ENCODE results near the gene NR3C2. TPM values are rescaled to one million over a fixed set of nuclear protein-coding genes. Genes with fewer than 3 reads are reported as not detected.

Gene NR3C2
- total RNA-seq, 2 experiments from 2014 or later, result 2.0 to 5.2 TPM

GRCh38 chr4:148263127-148263526 is 179.1 kb downstream of the NR3C2 start:
- no TSS peak for BruUV-seq (replicated peaks)
- POLR2A ChIA-PET, result interaction anchor here (0.6 kb wide), 1 partner anchor 728 kb away, joined by 4 read pairs; no protein-coding TSS in a partner anchor
- Histone ChIP-seq H3K9me2 (ENCODE audit: insufficient read depth, low read length) (no peaks in the 10 kb centered on the region), H2AFZ (ENCODE audit: low read length) (no peak overlapping the region), H3K9me3 (ENCODE audit: low read length) (no peaks in the 10 kb centered on the region), H3K27ac (ENCODE audit: low read depth, low read length, poor library complexity, severe bottlenecking) (no peak overlapping the region), H3K4me3 (ENCODE audit: low read depth, low read length, poor library complexity, severe bottlenecking) (no peak overlapping the region), H3K36me3 (ENCODE audit: insufficient read depth, low read length) (no peaks in the 10 kb centered on the region), H3K4me1 (ENCODE audit: insufficient read depth, low read length, poor library complexity, severe bottlenecking) (no peaks in the 10 kb centered on the region), H3K79me2 (ENCODE audit: insufficient read depth, low read depth, low read length) (no peaks in the 10 kb centered on the region), H4K20me1 (ENCODE audit: insufficient read depth, low read length) (no peaks in the 10 kb centered on the region), H3K4me2 (ENCODE audit: low read length) (no peak overlapping the region)
- no peak for DNase-seq (ENCODE audit: low spot score)
- TF ChIP-seq EZH2phosphoT487 (IDR thresholded peaks at IDR 0.05; ENCODE audit: borderline replicate concordance, low read depth, low read length) (no peak), CTCF (conservative IDR thresholded peaks at IDR 0.05; ENCODE audit: low read length) (no peak)
- CTCF ChIA-PET (ENCODE audit: unreplicated experiment), result no interaction called here
- intact Hi-C loops (cut with micrococcal nuclease; ENCODE audit: unreplicated experiment), result no loop called here

- no peak for DNase-seq (ENCODE audit: low spot score)
- Histone ChIP-seq H3K4me1 (ENCODE audit: insufficient read depth, low read length, poor library complexity, severe bottlenecking) (no peaks in the 10 kb centered on the region), H2AFZ (ENCODE audit: low read length) (no peak overlapping the region), H3K27ac (ENCODE audit: low read depth, low read length, poor library complexity, severe bottlenecking) (no peak overlapping the region), H3K9me3 (ENCODE audit: low read length) (no peaks in the 10 kb centered on the region), H3K4me3 (ENCODE audit: low read depth, low read length, poor library complexity, severe bottlenecking) (no peak overlapping the region), H3K4me2 (ENCODE audit: low read length) (no peak overlapping the region), H3K36me3 (ENCODE audit: insufficient read depth, low read length) (no peaks in the 10 kb centered on the region), H3K9me2 (ENCODE audit: insufficient read depth, low read length) (no peaks in the 10 kb centered on the region), H4K20me1 (ENCODE audit: insufficient read depth, low read length) (no peaks in the 10 kb centered on the region), H3K79me2 (ENCODE audit: insufficient read depth, low read depth, low read length) (no peaks in the 10 kb centered on the region)
- POLR2A ChIA-PET, result interaction anchor here (0.6 kb wide), 1 partner anchor 8 kb away, joined by 3 read pairs; no protein-coding TSS in a partner anchor
- CTCF ChIA-PET (ENCODE audit: unreplicated experiment), result no interaction called here
- BruUV-seq (replicated peaks), result no TSS peak
- intact Hi-C loops (cut with micrococcal nuclease; ENCODE audit: unreplicated experiment), result no loop called here
- no peak for TF ChIP-seq EZH2phosphoT487 (IDR thresholded peaks at IDR 0.05; ENCODE audit: borderline replicate concordance, low read depth, low read length)
- no peak for TF ChIP-seq CTCF (conservative IDR thresholded peaks at IDR 0.05; ENCODE audit: low read length)
Measured at GRCh38 chr4:148261848-148262247, 180.4 kb downstream of the NR3C2 start.

- CTCF ChIA-PET (ENCODE audit: unreplicated experiment), result no interaction called here
- Histone ChIP-seq H4K20me1 (ENCODE audit: insufficient read depth, low read length) (no peaks in the 10 kb centered on the region), H3K9me3 (ENCODE audit: low read length) (no peaks in the 10 kb centered on the region), H2AFZ (ENCODE audit: low read length) (no peak overlapping the region), H3K4me1 (ENCODE audit: insufficient read depth, low read length, poor library complexity, severe bottlenecking) (no peaks in the 10 kb centered on the region), H3K4me2 (ENCODE audit: low read length) (no peak overlapping the region), H3K4me3 (ENCODE audit: low read depth, low read length, poor library complexity, severe bottlenecking) (no peak overlapping the region), H3K27ac (ENCODE audit: low read depth, low read length, poor library complexity, severe bottlenecking) (no peak overlapping the region), H3K9me2 (ENCODE audit: insufficient read depth, low read length) (no peaks in the 10 kb centered on the region), H3K36me3 (ENCODE audit: insufficient read depth, low read length) (no peaks in the 10 kb centered on the region), H3K79me2 (ENCODE audit: insufficient read depth, low read depth, low read length) (no peaks in the 10 kb centered on the region)
- no peak for DNase-seq (ENCODE audit: low spot score)
- BruUV-seq (replicated peaks), result no TSS peak
- POLR2A ChIA-PET, result no interaction called here
- intact Hi-C loops (cut with micrococcal nuclease; ENCODE audit: unreplicated experiment), result no loop called here
- TF ChIP-seq CTCF (conservative IDR thresholded peaks at IDR 0.05; ENCODE audit: low read length), result no peak
- no peak for TF ChIP-seq EZH2phosphoT487 (IDR thresholded peaks at IDR 0.05; ENCODE audit: borderline replicate concordance, low read depth, low read length)
Measured at GRCh38 chr4:148259841-148260240, 182.4 kb downstream of the NR3C2 start.

All from OCI-LY7 (cell line).